Measurements from ENCODE around the gene CACNA2D2.
A peak's percentile ranks its signal among the peaks of the same experiment; 100 is the strongest.

CACNA2D2 gene

DNA sequence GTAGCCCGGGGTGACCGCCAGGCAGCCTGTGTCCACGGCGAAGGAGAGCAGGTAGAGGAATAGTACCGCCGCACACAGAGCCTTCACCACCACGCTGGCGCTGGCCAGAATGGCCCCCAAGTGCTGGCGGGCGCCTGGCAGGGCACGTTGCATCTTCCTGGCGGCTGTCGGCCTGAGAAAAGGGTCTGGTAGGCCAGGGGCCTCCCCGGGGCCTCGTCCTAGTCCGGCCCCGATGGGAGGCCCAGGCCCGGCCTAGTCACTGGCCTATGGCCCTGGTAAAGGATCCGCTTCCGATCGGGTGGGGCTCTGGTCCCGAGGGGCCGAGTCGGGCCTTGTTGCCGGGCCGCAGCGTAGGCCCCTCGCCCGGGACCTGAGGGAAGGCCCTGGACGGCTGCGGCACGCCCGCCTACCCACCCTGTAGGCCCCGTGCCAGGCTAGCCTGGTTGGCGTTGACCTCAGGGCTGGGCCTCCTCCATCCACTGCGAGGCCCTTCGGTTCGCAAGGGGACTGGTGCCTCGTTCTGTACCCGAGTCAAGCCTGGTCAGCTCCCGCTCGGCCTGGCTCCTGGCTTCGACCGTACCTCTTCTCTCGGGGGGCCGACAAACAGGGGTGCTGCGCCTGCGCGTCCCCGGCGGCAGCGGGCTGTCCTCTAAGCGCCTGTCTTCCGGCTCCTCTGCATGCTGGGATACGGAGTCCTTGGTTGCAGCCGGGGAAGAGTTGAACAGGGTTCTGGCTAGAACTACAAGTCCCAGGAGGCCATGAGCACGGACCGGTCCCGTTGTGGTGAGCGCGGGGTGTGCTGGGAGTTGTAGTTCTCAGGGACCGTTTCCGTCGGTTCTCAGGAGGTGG, 144.3 kb downstream of the CACNA2D2 start, which contains the start of gene TMEM115 (continued):
- TF ChIP-seq, protein P1, sequence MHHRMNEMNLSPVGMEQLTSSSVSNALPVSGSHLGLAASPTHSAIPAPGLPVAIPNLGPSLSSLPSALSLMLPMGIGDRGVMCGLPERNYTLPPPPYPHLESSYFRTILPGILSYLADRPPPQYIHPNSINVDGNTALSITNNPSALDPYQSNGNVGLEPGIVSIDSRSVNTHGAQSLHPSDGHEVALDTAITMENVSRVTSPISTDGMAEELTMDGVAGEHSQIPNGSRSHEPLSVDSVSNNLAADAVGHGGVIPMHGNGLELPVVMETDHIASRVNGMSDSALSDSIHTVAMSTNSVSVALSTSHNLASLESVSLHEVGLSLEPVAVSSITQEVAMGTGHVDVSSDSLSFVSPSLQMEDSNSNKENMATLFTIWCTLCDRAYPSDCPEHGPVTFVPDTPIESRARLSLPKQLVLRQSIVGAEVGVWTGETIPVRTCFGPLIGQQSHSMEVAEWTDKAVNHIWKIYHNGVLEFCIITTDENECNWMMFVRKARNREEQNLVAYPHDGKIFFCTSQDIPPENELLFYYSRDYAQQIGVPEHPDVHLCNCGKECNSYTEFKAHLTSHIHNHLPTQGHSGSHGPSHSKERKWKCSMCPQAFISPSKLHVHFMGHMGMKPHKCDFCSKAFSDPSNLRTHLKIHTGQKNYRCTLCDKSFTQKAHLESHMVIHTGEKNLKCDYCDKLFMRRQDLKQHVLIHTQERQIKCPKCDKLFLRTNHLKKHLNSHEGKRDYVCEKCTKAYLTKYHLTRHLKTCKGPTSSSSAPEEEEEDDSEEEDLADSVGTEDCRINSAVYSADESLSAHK (tag by site-specific recombination; IDR thresholded peaks at IDR 0.05): no peak
- TF ChIP-seq ZNF510 (tag by site-specific recombination; IDR thresholded peaks at IDR 0.05; ENCODE audit: insufficient replicate concordance) (no peak), ZFP37 (tag by site-specific recombination; IDR thresholded peaks at IDR 0.05) (0 out of 2 replicates have a peak, but pooled peaks have one; percentile 52), ZNF623 (tag by site-specific recombination; IDR thresholded peaks at IDR 0.05) (no peak), ZNF585B (tag by site-specific recombination; IDR thresholded peaks at IDR 0.05) (peak; percentile 91), ZNF654 (tag by site-specific recombination; IDR thresholded peaks at IDR 0.05; ENCODE audit: low read depth) (no peak), SCRT1 (tag by site-specific recombination; IDR thresholded peaks at IDR 0.05; ENCODE audit: borderline replicate concordance) (no peak), ZNF211 (tag by site-specific recombination; IDR thresholded peaks at IDR 0.05; ENCODE audit: low read depth) (no peak), ZNF791 (tag by site-specific recombination; IDR thresholded peaks at IDR 0.05) (no peak), ZNF560 (tag by site-specific recombination; IDR thresholded peaks at IDR 0.05; ENCODE audit: borderline replicate concordance) (no peak), ZNF843 (tag by site-specific recombination; IDR thresholded peaks at IDR 0.05) (no peak), ZNF19 (tag by site-specific recombination; IDR thresholded peaks at IDR 0.05; ENCODE audit: low read depth) (no peak), ZNF366 (tag by site-specific recombination; conservative IDR thresholded peaks at IDR 0.05) (no peak), SP7 (tag by site-specific recombination; IDR thresholded peaks at IDR 0.05) (0 out of 2 replicates have a peak, but pooled peaks have one; percentile 30), ZNF670 (tag by site-specific recombination; IDR thresholded peaks at IDR 0.05; ENCODE audit: low read depth) (no peak), ZNF37A (tag by site-specific recombination; IDR thresholded peaks at IDR 0.05) (no peak), ZNF214 (tag by site-specific recombination; IDR thresholded peaks at IDR 0.05; ENCODE audit: borderline replicate concordance) (no peak), ZNF184 (tag by site-specific recombination; IDR thresholded peaks at IDR 0.05) (no peak), ZNF391 (tag by site-specific recombination; IDR thresholded peaks at IDR 0.05; ENCODE audit: borderline replicate concordance, low read depth) (no peak), SP2 (tag by site-specific recombination; IDR thresholded peaks at IDR 0.05) (peak; percentile 66), ZNF2 (tag by site-specific recombination; IDR thresholded peaks at IDR 0.05) (peak; percentile 61; the same call in 1 of the 2 replicates), ZBTB20 (tag by site-specific recombination; IDR thresholded peaks at IDR 0.05) (peak; percentile 96), ZNF10 (tag by site-specific recombination; IDR thresholded peaks at IDR 0.05) (no peak)
- TF ChIP-seq, protein P2, sequence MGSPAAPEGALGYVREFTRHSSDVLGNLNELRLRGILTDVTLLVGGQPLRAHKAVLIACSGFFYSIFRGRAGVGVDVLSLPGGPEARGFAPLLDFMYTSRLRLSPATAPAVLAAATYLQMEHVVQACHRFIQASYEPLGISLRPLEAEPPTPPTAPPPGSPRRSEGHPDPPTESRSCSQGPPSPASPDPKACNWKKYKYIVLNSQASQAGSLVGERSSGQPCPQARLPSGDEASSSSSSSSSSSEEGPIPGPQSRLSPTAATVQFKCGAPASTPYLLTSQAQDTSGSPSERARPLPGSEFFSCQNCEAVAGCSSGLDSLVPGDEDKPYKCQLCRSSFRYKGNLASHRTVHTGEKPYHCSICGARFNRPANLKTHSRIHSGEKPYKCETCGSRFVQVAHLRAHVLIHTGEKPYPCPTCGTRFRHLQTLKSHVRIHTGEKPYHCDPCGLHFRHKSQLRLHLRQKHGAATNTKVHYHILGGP (tag by site-specific recombination; IDR thresholded peaks at IDR 0.05): no peak
- TF ChIP-seq, protein P3, sequence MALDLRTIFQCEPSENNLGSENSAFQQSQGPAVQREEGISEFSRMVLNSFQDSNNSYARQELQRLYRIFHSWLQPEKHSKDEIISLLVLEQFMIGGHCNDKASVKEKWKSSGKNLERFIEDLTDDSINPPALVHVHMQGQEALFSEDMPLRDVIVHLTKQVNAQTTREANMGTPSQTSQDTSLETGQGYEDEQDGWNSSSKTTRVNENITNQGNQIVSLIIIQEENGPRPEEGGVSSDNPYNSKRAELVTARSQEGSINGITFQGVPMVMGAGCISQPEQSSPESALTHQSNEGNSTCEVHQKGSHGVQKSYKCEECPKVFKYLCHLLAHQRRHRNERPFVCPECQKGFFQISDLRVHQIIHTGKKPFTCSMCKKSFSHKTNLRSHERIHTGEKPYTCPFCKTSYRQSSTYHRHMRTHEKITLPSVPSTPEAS (tag by site-specific recombination; IDR thresholded peaks at IDR 0.05): 0 out of 2 replicates have a peak, but pooled peaks have one; percentile 13
- TF ChIP-seq, protein P4, sequence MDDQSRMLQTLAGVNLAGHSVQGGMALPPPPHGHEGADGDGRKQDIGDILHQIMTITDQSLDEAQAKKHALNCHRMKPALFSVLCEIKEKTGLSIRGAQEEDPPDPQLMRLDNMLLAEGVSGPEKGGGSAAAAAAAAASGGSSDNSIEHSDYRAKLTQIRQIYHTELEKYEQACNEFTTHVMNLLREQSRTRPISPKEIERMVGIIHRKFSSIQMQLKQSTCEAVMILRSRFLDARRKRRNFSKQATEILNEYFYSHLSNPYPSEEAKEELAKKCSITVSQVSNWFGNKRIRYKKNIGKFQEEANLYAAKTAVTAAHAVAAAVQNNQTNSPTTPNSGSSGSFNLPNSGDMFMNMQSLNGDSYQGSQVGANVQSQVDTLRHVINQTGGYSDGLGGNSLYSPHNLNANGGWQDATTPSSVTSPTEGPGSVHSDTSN (CRISPR knock-in tag; IDR thresholded peaks at IDR 0.05): no peak
- TF ChIP-seq, protein P5, sequence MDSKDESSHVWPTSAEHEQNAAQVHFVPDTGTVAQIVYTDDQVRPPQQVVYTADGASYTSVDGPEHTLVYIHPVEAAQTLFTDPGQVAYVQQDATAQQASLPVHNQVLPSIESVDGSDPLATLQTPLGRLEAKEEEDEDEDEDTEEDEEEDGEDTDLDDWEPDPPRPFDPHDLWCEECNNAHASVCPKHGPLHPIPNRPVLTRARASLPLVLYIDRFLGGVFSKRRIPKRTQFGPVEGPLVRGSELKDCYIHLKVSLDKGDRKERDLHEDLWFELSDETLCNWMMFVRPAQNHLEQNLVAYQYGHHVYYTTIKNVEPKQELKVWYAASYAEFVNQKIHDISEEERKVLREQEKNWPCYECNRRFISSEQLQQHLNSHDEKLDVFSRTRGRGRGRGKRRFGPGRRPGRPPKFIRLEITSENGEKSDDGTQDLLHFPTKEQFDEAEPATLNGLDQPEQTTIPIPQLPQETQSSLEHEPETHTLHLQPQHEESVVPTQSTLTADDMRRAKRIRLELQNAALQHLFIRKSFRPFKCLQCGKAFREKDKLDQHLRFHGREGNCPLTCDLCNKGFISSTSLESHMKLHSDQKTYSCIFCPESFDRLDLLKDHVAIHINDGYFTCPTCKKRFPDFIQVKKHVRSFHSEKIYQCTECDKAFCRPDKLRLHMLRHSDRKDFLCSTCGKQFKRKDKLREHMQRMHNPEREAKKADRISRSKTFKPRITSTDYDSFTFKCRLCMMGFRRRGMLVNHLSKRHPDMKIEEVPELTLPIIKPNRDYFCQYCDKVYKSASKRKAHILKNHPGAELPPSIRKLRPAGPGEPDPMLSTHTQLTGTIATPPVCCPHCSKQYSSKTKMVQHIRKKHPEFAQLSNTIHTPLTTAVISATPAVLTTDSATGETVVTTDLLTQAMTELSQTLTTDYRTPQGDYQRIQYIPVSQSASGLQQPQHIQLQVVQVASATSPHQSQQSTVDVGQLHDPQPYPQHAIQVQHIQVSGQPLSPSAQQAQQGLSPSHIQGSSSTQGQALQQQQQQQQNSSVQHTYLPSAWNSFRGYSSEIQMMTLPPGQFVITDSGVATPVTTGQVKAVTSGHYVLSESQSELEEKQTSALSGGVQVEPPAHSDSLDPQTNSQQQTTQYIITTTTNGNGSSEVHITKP (tag by site-specific recombination; IDR thresholded peaks at IDR 0.05): peak; percentile 75
- TF ChIP-seq, protein P6, sequence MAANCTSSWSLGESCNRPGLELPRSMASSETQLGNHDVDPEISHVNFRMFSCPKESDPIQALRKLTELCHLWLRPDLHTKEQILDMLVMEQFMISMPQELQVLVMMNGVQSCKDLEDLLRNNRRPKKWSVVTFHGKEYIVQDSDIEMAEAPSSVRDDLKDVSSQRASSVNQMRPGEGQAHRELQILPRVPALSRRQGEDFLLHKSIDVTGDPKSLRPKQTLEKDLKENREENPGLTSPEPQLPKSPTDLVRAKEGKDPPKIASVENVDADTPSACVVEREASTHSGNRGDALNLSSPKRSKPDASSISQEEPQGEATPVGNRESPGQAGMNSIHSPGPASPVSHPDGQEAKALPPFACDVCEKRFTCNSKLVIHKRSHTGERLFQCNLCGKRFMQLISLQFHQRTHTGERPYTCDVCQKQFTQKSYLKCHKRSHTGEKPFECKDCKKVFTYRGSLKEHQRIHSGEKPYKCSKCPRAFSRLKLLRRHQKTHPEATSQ (tag by site-specific recombination; IDR thresholded peaks at IDR 0.05): no peak

All from HEK293 (cell line).